Activated CD4-positive, CD25-positive, alpha-beta regulatory T cell treated with anti-CD3 and anti-CD28 coated beads, Interleukin-2, amount 50 U/mL, for 72 hours (primary cell): ENCODE data around the gene STOML2.

ENCODE experiments used
- DNase-seq: peaks from one replicate; pipeline ENCODE4 v3.0.0; 2021

The STOML2 gene

DNA sequence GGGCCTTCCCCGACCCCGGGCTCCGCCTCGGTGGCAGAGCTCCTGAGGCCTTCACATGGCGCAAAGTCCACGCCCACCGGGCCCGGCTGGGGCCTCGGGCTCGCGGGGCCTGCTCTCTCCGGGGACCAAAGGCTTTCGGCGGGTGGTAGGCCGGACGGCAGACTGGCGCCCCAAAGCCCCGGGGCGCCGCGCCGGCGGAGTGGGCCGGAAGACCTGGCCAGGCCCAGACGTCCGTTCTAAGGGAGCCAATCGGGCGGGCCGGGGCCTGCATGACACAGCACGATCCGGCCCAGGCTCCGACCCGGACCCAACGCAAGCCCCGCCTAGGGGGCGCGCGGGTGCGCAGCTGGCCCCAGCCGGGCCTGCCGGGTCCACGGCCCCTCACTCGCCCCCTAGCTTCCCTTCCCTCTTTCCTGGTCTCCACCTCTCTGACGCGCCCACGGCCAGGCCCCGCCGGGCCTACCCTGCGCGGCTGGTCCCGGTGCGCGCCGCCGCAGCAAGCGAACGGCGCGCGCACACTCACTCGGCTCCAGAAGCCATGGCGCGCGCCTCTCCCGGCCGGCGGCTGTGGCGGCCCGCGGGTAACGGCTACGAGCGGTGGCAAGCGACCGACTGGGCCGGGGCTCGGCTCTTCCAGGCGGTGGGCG is 31.0 kb downstream of the STOML2 start:
- DNase-seq, result peak; percentile 80

DNA sequence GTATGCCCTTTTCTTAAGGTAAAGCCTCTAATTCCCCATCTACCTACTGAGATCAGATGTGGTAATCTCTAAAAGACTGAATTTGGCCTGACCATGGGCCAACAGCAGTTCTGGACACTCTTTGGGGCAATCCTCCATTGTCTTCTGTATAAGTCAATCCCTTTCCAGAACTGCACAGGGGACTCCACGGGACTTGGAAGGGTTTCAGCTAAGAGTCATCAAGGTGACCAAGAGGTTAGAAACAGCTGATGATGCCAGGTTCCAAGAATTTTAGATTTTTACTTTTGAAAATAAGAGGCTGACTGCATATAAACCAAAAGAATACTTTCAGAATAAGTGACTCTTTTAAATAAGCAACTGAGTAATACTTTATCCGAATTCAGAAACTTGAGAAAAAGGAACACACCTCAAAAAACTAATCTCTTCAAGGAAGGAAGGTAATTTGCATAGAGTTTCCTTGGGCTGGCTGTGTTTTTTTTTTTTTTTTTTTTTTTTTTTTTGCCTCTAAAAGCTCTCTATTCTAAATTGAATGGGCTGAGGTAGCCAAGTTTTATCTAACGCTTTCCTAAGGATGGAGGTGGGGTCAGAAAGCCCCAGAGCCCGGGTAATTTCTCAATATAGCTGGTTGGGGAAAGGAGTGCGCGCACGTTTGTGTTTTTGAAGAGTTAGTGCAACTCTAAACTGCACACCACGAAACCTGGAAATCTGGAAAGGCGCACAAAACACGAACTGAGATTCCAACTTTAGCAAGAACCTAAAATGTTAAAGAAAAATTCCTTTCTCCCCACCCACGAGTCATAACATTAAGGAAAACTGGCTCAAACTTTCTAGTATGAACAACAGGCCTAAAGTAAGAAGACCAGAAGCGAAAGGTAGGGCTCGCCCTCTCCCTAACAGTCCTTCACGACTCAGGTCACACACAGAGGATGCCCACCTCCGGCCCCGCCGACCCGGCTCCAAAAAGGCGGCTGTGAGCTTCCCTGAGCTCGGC is 31.8 kb downstream of the STOML2 start:
- no peak for DNase-seq

DNA sequence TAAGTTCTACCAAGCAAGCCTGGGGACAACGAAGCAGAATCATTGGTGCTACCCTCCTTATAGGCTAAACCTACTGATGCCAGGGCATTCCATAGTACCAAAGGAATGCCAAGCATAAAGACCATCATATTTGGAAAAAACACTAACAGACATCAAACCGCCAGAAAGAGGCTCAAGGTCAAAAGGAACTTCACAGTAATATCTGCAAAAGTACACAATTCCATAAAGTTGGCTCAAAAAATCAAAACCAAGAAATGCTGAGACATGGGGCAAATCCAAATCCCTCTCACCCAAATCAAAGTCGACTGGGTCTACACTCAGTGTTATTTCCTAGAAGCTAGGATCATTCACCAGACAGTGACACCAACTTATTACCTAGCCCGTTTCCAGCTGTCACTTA is 33.9 kb downstream of the STOML2 start:
- no peak for DNase-seq

DNA sequence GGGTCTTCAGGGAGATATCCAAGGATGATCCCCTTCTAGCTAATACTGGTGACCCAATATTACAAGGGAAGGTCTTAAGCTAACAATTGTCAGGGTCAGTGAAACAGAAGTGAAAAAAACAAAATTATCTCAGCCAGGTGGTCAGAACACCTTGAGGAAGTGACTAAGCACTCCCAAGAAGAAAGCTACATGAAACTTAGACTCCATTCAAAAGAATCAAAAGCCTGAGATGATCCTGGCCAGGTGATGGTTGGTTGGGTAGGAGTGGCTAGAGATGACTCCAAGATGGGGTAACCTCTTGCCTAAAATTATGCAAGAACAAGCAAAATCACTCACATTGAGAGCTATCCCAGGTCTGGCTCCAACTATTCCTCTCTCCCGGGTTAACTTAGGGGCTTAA is 35.9 kb downstream of the STOML2 start:
- DNase-seq, result no peak

DNA sequence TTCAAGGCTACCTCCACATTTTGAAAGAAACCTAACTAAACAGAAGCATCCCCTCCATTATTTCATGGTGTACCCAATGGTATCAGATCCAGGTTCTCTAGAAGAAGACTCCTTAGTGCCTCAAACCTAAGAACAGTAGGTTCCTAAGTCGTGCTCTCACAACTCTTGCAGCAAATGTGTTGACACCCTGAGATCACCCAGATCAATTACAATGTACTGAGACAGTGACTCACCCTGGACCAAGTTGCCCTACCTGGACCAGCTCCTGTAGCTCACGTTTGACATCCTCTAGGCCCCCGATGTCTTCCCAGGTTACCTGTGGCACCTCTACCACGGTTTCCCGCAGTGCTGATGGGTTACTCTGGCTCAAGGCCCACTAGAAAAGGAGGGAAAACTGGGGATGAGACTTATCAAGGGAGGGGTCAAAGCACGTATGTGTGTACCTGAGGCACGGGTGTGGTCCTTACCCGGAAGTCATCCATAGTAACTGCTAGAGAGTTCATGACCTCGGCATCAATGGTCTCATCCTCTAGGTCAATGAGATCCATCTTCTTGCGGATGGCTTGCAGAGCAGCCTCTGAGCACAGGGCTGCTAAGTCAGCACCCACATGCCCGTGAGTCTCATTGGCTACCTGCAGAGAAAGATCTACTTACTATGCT is 42.3 kb downstream of the STOML2 start:
- DNase-seq, result no peak

DNA sequence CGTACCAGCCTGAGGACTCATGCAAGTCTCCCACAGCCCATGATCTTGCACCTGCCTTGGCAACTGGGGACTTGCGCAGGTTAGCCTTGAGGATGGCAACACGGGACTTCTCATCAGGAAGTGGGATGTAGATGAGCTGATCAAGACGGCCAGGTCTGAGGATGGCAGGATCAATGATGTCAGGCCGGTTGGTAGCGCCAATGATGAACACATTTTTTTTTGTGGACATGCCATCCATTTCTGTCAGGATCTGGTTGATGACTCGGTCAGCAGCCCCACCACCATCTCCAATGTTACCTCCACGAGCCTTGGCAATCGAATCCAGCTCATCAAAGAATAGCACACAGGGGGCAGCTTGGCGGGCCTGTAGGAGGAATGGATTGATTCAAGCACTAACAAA is 43.5 kb downstream of the STOML2 start:
- no peak for DNase-seq

DNA sequence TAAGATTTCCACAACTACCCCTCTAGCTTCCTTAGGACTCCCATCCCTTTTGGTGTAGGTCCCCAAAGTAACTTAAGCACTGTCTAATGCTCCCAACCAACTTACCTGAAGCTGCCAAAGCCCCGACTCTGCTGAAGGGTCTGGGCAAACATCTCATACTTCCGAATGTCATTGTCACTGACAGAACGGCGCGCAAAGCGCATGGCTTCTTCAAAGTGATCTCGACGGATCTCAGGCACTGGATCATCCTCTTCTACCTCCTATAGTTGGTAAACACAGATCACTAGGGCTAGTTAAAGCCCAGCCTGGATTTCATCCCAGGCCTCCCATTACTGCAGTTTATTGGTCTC is 45.7 kb downstream of the STOML2 start:
- DNase-seq, result no peak

DNA sequence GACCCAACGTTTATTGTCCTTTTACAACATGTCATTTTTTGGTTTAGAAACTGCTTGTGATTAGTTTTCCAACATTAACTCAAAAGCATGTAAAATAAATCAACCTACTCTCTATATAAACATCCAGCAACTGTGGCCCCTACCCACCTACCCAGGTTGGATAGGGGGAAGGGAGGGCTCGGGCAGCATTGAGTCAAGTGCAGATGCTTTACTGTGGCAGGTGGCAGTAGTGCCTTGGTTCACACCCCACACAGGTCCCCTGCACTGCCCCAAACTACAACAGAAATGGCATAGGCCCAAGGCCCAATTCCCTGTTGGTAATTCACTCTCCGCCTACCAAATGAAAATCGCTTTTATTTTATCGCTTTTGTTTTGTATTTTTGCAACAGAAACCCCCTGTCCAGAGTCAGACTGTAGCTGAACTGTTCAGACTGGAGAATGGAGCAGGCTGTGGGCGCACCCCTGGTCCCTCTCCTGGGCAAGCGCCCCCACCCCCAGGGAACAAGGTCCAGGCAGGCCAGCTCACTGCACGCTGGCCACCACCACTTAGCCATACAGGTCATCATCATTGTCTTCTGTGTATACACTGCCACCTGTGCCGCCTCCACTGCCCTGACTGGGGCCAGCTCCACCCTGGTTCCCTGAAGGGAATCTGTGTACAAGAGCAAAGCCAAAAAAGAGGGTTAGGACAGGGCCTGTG is 46.2 kb downstream of the STOML2 start:
- DNase-seq, result no peak

DNA sequence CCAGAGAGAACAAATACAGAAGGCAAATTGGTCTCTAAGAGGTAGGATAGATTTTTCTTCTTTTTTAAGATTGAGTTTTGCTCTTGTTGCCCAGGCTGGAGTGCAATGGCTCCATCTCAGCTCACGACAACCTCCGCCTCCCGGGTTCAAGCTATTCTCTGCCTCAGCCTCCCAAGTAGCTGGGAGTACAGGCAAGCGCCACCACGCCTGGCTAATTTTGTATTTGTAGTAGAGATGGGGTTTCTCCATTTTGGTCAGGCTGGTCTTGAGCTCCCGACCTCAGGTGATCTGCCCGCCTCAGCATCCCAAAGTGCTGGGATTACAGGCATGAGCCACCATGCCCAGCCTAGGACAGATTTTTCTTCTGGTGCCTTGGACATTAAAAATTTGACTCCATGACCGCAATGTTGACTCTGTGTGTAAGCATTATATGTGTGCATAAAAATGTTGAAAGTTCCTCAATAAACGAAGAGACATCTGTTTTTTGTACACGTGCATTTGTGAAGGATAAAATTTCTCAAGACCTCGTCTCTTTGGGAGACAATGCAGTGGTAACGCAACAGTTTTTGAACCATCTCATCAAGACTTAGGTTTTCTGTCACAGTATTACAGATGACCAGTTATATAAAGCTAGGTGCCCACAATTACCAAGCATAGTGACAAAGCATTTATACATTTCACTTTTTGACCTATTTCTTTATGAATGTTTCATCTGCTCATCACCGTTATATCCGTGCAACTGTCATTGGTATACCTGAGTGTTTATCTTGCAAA is 47.9 kb downstream of the STOML2 start:
- no peak for DNase-seq

DNA sequence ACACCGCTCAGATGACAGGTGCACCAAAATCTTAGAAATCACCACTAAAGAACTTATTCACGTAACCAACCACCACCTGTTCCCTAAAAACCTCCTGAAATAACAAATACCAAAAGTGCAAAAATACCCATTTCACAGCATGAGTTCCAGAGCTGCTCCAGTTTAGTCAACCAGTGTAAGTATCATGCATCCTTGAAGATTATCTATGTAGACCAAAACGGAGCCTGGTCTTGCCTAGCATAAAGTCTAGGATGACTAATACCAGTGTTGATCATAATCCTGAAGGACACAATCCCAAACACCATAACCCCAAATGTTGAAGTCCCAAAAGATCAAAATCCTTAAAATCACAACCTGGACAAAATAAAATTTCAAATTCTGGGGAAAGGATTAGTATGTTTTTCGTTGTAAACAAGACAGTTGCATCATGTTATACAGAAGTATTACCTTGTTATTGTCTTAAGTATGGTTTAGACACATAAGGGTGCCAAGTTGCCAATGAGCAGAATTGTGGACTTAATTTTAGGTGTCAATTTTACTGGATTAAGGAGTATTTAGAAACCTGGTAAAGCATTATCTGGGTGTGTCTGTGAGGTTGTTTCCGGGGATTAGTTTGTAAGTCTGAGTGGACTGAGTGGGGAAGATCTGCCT is 48.6 kb downstream of the STOML2 start:
- DNase-seq, result no peak

DNA sequence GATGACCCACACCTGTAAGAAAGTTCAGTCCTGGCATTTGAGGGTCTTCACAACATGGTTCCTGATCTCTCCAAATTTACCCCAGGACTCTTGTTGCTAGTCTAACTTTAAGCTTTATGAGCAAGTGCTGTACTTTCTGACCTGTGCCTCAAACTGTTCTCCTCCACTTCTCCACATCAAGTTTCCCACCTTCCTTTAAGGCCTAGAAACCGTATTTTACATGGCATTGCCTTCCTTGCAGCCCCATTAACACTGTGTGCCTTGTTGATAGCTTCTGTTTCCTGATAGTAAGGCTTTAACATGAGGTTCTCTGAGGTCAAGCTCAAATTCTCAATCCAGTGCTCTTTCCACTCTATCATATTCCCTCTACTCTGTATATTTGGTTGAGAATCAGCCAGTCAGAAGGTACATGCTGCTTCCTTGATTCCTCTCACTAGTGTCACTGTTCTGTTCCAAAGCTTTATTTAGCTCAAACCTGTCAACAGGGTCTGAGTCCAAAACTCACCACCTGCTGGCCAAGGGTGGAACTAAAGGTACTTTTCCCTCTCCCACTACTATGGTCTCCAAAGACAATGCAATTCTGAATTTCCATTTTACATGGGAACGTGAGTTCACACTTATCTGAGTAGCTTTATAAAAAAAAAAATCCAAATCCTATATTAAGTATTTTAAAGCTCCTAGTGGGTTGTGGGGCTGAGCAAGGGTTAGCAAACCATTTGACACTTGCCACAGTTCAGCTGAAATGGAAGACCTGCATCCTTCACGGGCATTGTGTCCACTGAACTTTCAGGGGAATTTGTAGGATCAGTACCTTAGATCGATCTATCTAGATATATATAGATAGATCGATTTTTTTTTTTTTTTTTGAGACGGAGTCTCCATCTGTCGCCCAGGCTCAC is 51.6 kb downstream of the STOML2 start:
- no peak for DNase-seq
